Renal cortex interstitium (tissue), 11 donors: ENCODE measurements around the gene GNAO1. TPM values are rescaled to one million over a fixed set of nuclear protein-coding genes. Genes with fewer than 3 reads are reported as not detected.

Experiments
- DNase-seq, 11 donors: peaks; one replicate each; pipeline ENCODE4 v3.0.0-alpha.2; 2013; ENCODE audit warnings: low read depth in 9 of 11, low spot score in 4 of 11; ENCODE audit errors: extremely low read depth in 1 of 11
- polyA plus RNA-seq, 3 donors: library from polyadenylated mRNA; unstranded; fragments of 120-200 nt; gene quantifications; one replicate each; pipeline ENCODE4 v1.2.1, GENCODE V29; 2013; ENCODE audit not compliant: insufficient read length in 3 of 3

The GNAO1 gene
- polyA plus RNA-seq, 3 donors = 4.8 to 6.9 (median 6.9) TPM

- no peak for DNase-seq
These were observed 67.5 kb downstream of the GNAO1 start for GRCh38 chr16:56258508-56259424.

- DNase-seq = no peak
These were observed 68.1 kb downstream of the GNAO1 start for GRCh38 chr16:56259425-56259779.

- DNase-seq = no peak
These were observed 69.3 kb downstream of the GNAO1 start for GRCh38 chr16:56260378-56261160.

- no peak for DNase-seq
These were observed 70.4 kb downstream of the GNAO1 start for GRCh38 chr16:56261656-56262055.

GRCh38 chr16:56262148-56262547, 70.9 kb downstream of the GNAO1 start:
- DNase-seq = no peak

- DNase-seq = no peak
These were observed 71.4 kb downstream of the GNAO1 start for GRCh38 chr16:56262551-56263245.

- DNase-seq = peak in 2 of 11 donors; percentile 33 to 54
These were observed 72.7 kb downstream of the GNAO1 start for GRCh38 chr16:56263711-56264608.

GRCh38 chr16:56264609-56264972, 73.3 kb downstream of the GNAO1 start:
- DNase-seq = no peak

- DNase-seq = no peak
These were observed 73.9 kb downstream of the GNAO1 start for GRCh38 chr16:56265184-56265583.

GRCh38 chr16:56265746-56266145, 74.5 kb downstream of the GNAO1 start:
- DNase-seq = no peak

- no peak for DNase-seq
These were observed 75.6 kb downstream of the GNAO1 start for GRCh38 chr16:56266641-56267607.

GRCh38 chr16:56267888-56268287, 76.6 kb downstream of the GNAO1 start:
- no peak for DNase-seq

- no peak for DNase-seq
These were observed 77.5 kb downstream of the GNAO1 start for GRCh38 chr16:56268799-56269198.

- no peak for DNase-seq
These were observed 78.0 kb downstream of the GNAO1 start for GRCh38 chr16:56269281-56269680.

GRCh38 chr16:56269811-56270684, 78.8 kb downstream of the GNAO1 start:
- DNase-seq = no peak

GRCh38 chr16:56270828-56271227, 79.5 kb downstream of the GNAO1 start:
- DNase-seq = no peak

GRCh38 chr16:56272583-56272894, 81.2 kb downstream of the GNAO1 start:
- no peak for DNase-seq
